Measurements from ENCODE around the gene KCP. TPM values are rescaled to one million over a fixed set of nuclear protein-coding genes. Genes with fewer than 3 reads are reported as not detected.
A peak's percentile ranks its signal among the peaks of the same experiment; 100 is the strongest.

KCP gene
- total and polyA plus RNA-seq, 2 of the 13 experiments (the other 11 are each of a cell fraction or from before 2014, with no cell fraction given), result 0.37 to 1.0 TPM

GRCh38 chr7:128937647-128938543, 27.4 kb upstream of the KCP start, which contains the start of gene IRF5 (continued):
- peak; percentile 47; the same call in 1 of the 2 replicates for TF ChIP-seq POGK (CRISPR knock-in tag; conservative IDR thresholded peaks at IDR 0.05)
- no peak for TF ChIP-seq CHD4 (IDR thresholded peaks at IDR 0.05; ENCODE audit: borderline replicate concordance, low read length)
- no peak for TF ChIP-seq EHMT2 (IDR thresholded peaks at IDR 0.05; ENCODE audit: borderline replicate concordance, low read depth, low read length)
- no peak; the same call in 1 of the 2 replicates for TF ChIP-seq HOXA3 (CRISPR knock-in tag; IDR thresholded peaks at IDR 0.05)
- peak; percentile 11 for TF ChIP-seq HNRNPK (IDR thresholded peaks at IDR 0.05; ENCODE audit: low read depth, low read length, poor library complexity, severe bottlenecking)
- TF ChIP-seq DMAP1 (CRISPR knock-in tag; IDR thresholded peaks at IDR 0.05), result no peak
- TF ChIP-seq ZNF232 (CRISPR knock-in tag; IDR thresholded peaks at IDR 0.05; ENCODE audit: borderline replicate concordance), result no peak
- no peak for TF ChIP-seq ZNF720 (CRISPR knock-in tag; IDR thresholded peaks at IDR 0.05)
- TF ChIP-seq ZSCAN21 (CRISPR knock-in tag; IDR thresholded peaks at IDR 0.05; ENCODE audit: borderline replicate concordance), result 0 out of 2 replicates have a peak, but pooled peaks have one; percentile 20
- TF ChIP-seq FOXC1 (CRISPR knock-in tag; IDR thresholded peaks at IDR 0.05; ENCODE audit: borderline replicate concordance), result no peak
- no peak for TF ChIP-seq DDIT3 (CRISPR knock-in tag; IDR thresholded peaks at IDR 0.05)
- TF ChIP-seq ZC3H4 (CRISPR knock-in tag; IDR thresholded peaks at IDR 0.05; ENCODE audit: borderline replicate concordance), result no peak
- no peak for TF ChIP-seq ZMYM3 (CRISPR knock-in tag; IDR thresholded peaks at IDR 0.05)
- TF ChIP-seq STAT6 (CRISPR knock-in tag; IDR thresholded peaks at IDR 0.05; ENCODE audit: borderline replicate concordance), result no peak
- no peak for TF ChIP-seq FOSL2 (CRISPR knock-in tag; IDR thresholded peaks at IDR 0.05)
- no peak for TF ChIP-seq ZUFSP (CRISPR knock-in tag; IDR thresholded peaks at IDR 0.05; ENCODE audit: borderline replicate concordance)
- TF ChIP-seq SMARCC2 (IDR thresholded peaks at IDR 0.05), result no peak
- no peak for TF ChIP-seq PRDM10 (CRISPR knock-in tag; IDR thresholded peaks at IDR 0.05; ENCODE audit: low read depth)
